ENCODE measurements around the gene MAPK4. TPM values are rescaled to one million over a fixed set of nuclear protein-coding genes. Genes with fewer than 3 reads are reported as not detected.

The MAPK4 gene
- total RNA-seq, 1 donor from 2014 or later: 0.11 TPM

DNA sequence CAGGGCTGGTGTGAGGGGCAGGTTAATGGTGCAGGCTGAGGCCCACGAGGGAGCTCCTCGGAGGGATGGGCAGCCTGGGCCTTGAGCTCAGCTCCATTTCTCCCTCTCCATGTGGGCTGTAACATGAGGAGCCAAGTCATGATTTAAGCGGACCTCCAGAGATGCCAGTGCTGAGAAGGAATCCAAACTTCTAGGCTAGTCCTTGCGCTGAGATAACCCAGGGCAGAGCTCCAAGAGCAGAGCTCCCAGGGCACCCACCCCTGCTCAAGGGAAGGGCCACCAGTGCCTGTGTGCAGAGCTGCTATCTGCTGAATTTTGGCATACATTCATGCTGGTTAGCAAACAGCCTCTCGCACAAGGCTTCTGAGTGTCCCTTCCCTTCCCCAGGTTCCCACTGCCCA lies 164.9 kb downstream of the MAPK4 start:
- Histone ChIP-seq H3K36me3 (ENCODE audit: insufficient read depth, low read length) (no peaks in the 10 kb centered on the region), H3K4me2 (ENCODE audit: low read length) (no peak overlapping the region), H3K4me3 (ENCODE audit: insufficient read depth, low read depth, low read length) (no peak overlapping the region), H4K20me1 (ENCODE audit: insufficient read depth, low read length) (no peaks in the 10 kb centered on the region), H3K27me3 (ENCODE audit: insufficient read depth, low read length) (no peaks in the 10 kb centered on the region), H3K4me1 (ENCODE audit: insufficient read depth, low read length) (no peaks in the 10 kb centered on the region), H2AFZ (ENCODE audit: low read depth, low read length) (no peak overlapping the region), H3K27ac (ENCODE audit: low read depth, low read length) (no peak overlapping the region), H3K9me3 (ENCODE audit: insufficient read depth, low read depth, low read length) (no peaks in the 10 kb centered on the region), H3K79me2 (ENCODE audit: insufficient read depth, low read length) (no peaks in the 10 kb centered on the region), H3K9ac (ENCODE audit: low read length) (no peak overlapping the region)
- Mint-ChIP-seq H3K4me3 (ENCODE audit: unreplicated experiment) (no peak overlapping the region), H3K9me3 (ENCODE audit: unreplicated experiment) (peaks cover 4% of the 10 kb centered on the region), H3K27ac (ENCODE audit: unreplicated experiment) (no peak overlapping the region), H3K4me1 (ENCODE audit: low read depth, unreplicated experiment) (peaks cover 9% of the 10 kb centered on the region), H3K36me3 (ENCODE audit: low read depth, unreplicated experiment) (no peaks in the 10 kb centered on the region), H3K27me3 (ENCODE audit: low read depth, unreplicated experiment) (peaks cover 22% of the 10 kb centered on the region)
- FAIRE-seq (no peak), DNase-seq (ENCODE audit: low read depth) (no peak)
- TF ChIP-seq, protein P1, sequence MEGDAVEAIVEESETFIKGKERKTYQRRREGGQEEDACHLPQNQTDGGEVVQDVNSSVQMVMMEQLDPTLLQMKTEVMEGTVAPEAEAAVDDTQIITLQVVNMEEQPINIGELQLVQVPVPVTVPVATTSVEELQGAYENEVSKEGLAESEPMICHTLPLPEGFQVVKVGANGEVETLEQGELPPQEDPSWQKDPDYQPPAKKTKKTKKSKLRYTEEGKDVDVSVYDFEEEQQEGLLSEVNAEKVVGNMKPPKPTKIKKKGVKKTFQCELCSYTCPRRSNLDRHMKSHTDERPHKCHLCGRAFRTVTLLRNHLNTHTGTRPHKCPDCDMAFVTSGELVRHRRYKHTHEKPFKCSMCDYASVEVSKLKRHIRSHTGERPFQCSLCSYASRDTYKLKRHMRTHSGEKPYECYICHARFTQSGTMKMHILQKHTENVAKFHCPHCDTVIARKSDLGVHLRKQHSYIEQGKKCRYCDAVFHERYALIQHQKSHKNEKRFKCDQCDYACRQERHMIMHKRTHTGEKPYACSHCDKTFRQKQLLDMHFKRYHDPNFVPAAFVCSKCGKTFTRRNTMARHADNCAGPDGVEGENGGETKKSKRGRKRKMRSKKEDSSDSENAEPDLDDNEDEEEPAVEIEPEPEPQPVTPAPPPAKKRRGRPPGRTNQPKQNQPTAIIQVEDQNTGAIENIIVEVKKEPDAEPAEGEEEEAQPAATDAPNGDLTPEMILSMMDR (IDR thresholded peaks at IDR 0.05; ENCODE audit: insufficient read depth, low read depth, low read length): no peak
- no peak for TF ChIP-seq EZH2 (IDR thresholded peaks at IDR 0.05; ENCODE audit: insufficient read depth, low read length)

DNA sequence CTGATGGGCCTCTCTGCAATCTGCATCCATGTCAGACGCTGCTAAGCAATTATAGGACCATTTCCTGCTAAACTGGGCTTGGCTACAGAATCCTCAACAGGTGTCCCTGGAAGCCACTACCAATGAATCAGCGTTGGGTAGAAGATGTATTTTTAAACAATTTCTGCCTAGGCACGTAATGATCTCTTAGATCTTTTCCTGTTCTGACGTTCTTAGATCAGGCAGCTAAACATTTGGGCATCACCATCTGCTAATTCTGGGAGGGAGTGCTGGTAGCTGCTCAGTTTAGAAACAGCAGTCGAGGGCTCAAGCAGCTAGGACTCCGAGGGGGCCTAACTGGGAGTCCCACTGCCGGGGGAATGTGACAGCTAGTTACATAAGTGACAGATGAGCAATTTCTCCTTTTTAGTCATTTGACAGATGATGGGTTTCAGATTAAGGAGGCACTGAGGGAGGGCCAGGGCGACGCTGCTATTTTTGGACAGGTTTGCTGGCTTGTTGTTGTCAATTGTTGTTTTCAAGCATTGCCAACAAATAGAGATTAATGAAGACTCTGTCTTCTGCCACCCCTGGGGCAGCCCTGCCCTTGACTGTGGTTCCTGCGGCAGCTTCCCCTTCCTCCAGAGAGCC lies 167.2 kb downstream of the MAPK4 start:
- Histone ChIP-seq H3K4me1 (ENCODE audit: insufficient read depth, low read length) (no peaks in the 10 kb centered on the region), H3K27ac (ENCODE audit: low read depth, low read length) (no peak overlapping the region), H2AFZ (ENCODE audit: low read depth, low read length) (no peak overlapping the region), H3K36me3 (ENCODE audit: insufficient read depth, low read length) (no peaks in the 10 kb centered on the region), H3K27me3 (ENCODE audit: insufficient read depth, low read length) (no peaks in the 10 kb centered on the region), H3K79me2 (ENCODE audit: insufficient read depth, low read length) (no peaks in the 10 kb centered on the region), H3K9me3 (ENCODE audit: insufficient read depth, low read depth, low read length) (peaks cover 2% of the 10 kb centered on the region), H3K9ac (ENCODE audit: low read length) (no peak overlapping the region), H3K4me2 (ENCODE audit: low read length) (no peak overlapping the region), H3K4me3 (ENCODE audit: insufficient read depth, low read depth, low read length) (no peak overlapping the region), H4K20me1 (ENCODE audit: insufficient read depth, low read length) (no peaks in the 10 kb centered on the region)
- H3K4me1 Mint-ChIP-seq (ENCODE audit: low read depth, unreplicated experiment): no peaks in the 10 kb centered on the region
- no peaks in the 10 kb centered on the region for H3K9me3 Mint-ChIP-seq (ENCODE audit: unreplicated experiment)
- no peak for DNase-seq (ENCODE audit: low read depth)
- H3K36me3 Mint-ChIP-seq (ENCODE audit: low read depth, unreplicated experiment): no peaks in the 10 kb centered on the region
- peaks cover 25% of the 10 kb centered on the region for H3K27me3 Mint-ChIP-seq (ENCODE audit: low read depth, unreplicated experiment)
- no peak overlapping the region for H3K27ac Mint-ChIP-seq (ENCODE audit: unreplicated experiment)
- TF ChIP-seq, protein P1 (IDR thresholded peaks at IDR 0.05; ENCODE audit: insufficient read depth, low read depth, low read length): no peak
- TF ChIP-seq EZH2 (IDR thresholded peaks at IDR 0.05; ENCODE audit: insufficient read depth, low read length): no peak
- no peak for FAIRE-seq
- no peak overlapping the region for H3K4me3 Mint-ChIP-seq (ENCODE audit: unreplicated experiment)

DNA sequence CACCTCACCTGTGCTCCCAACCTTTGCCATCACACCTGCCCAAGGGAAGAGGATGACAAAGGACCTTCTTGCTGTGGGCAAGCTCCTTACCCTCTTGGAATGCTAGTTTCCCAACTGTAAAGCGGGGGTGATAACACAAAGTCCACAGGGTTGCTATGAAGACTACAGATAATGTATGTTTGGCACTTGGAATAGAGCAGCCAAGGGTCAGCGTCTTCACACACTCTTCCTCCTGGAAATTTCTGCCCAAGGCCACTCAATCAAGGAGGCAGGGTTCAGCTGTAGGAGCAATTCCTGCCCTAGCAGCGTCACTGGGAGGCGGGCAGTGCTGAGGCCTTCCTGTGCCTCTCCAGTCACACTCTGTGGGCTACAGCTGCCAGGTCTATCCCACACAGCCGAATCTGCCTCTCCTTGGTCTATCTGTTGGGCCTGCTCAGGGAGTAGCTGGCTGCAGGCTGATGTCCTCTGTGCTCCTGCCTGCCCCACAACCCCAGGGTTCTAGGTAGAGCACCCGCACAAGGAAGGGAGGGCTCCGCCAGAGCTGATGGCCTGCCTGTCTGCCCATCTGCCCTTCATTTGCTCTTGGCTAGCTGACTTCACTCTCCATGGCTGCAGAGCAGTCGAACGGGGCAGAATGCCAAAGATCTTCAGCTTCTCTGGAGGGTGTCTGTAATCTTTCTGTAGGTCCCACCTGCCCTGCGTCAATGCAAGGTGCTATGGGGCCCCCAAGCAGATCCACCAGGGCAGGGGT lies 168.0 kb downstream of the MAPK4 start:
- Mint-ChIP-seq H3K27ac (ENCODE audit: unreplicated experiment) (no peak overlapping the region), H3K4me3 (ENCODE audit: unreplicated experiment) (no peak overlapping the region), H3K9me3 (ENCODE audit: unreplicated experiment) (no peaks in the 10 kb centered on the region), H3K27me3 (ENCODE audit: low read depth, unreplicated experiment) (peaks cover 24% of the 10 kb centered on the region), H3K36me3 (ENCODE audit: low read depth, unreplicated experiment) (no peaks in the 10 kb centered on the region), H3K4me1 (ENCODE audit: low read depth, unreplicated experiment) (no peaks in the 10 kb centered on the region)
- Histone ChIP-seq H3K36me3 (ENCODE audit: insufficient read depth, low read length) (no peaks in the 10 kb centered on the region), H3K4me3 (ENCODE audit: insufficient read depth, low read depth, low read length) (no peak overlapping the region), H3K27ac (ENCODE audit: low read depth, low read length) (no peak overlapping the region), H3K4me2 (ENCODE audit: low read length) (no peak overlapping the region), H3K9me3 (ENCODE audit: insufficient read depth, low read depth, low read length) (peaks cover 2% of the 10 kb centered on the region), H3K27me3 (ENCODE audit: insufficient read depth, low read length) (no peaks in the 10 kb centered on the region), H3K9ac (ENCODE audit: low read length) (no peak overlapping the region), H3K79me2 (ENCODE audit: insufficient read depth, low read length) (no peaks in the 10 kb centered on the region), H3K4me1 (ENCODE audit: insufficient read depth, low read length) (no peaks in the 10 kb centered on the region), H2AFZ (ENCODE audit: low read depth, low read length) (no peak overlapping the region), H4K20me1 (ENCODE audit: insufficient read depth, low read length) (no peaks in the 10 kb centered on the region)
- FAIRE-seq: no peak
- DNase-seq (ENCODE audit: low read depth): no peak
- TF ChIP-seq EZH2 (IDR thresholded peaks at IDR 0.05; ENCODE audit: insufficient read depth, low read length): no peak
- TF ChIP-seq, protein P1 (IDR thresholded peaks at IDR 0.05; ENCODE audit: insufficient read depth, low read depth, low read length): no peak
